IPS DF 4.7 (cell line): Measurements from ENCODE around the gene F7.
A peak's percentile ranks its signal among the peaks of the same experiment; 100 is the strongest.

Experiments used
- DNase-seq: peaks from one replicate; pipeline ENCODE4 v3.0.0-alpha.2; 2013; ENCODE audit warnings: low spot score; ENCODE audit errors: extremely low read depth

F7 gene

GRCh38 chr13:113117911-113118260, 12.3 kb downstream of the F7 start:
- no peak for DNase-seq

GRCh38 chr13:113118261-113119021, 12.8 kb downstream of the F7 start:
- DNase-seq, result no peak

DNA sequence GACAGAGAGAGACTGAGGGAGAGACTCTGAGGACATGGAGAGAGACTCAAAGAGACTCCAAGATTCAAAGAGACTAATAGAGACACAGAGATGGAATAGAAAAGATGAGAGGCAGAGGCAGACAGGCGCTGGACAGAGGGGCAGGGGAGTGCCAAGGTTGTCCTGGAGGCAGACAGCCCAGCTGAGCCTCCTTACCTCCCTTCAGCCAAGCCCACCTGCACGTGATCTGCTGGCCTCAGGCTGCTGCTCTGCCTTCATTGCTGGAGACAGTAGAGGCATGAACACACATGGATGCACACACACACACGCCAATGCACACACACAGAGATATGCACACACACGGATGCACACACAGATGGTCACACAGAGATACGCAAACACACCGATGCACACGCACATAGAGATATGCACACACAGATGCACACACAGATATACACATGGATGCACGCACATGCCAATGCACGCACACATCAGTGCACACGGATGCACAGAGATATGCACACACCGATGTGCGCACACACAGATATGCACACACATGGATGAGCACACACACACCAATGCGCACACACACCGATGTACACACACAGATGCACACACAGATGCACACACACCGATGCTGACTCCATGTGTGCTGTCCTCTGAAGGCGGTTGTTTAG, 13.7 kb downstream of the F7 start:
- DNase-seq, result no peak

GRCh38 chr13:113119822-113120189, 14.2 kb downstream of the F7 start:
- no peak for DNase-seq

GRCh38 chr13:113120300-113121182, 14.9 kb downstream of the F7 start:
- DNase-seq, result no peak

GRCh38 chr13:113121183-113121927, 15.8 kb downstream of the F7 start:
- DNase-seq, result no peak

- no peak for DNase-seq
Observed at GRCh38 chr13:113121928-113122471, 16.4 kb downstream of the F7 start.

- peak; percentile 33 for DNase-seq
Observed at GRCh38 chr13:113122550-113123225, 17.1 kb downstream of the F7 start, which contains the start of gene F10. Gene F10 (plus strand): TSS chr13:113122799. CDS start chr13:113122856, 57 bp downstream.

DNA sequence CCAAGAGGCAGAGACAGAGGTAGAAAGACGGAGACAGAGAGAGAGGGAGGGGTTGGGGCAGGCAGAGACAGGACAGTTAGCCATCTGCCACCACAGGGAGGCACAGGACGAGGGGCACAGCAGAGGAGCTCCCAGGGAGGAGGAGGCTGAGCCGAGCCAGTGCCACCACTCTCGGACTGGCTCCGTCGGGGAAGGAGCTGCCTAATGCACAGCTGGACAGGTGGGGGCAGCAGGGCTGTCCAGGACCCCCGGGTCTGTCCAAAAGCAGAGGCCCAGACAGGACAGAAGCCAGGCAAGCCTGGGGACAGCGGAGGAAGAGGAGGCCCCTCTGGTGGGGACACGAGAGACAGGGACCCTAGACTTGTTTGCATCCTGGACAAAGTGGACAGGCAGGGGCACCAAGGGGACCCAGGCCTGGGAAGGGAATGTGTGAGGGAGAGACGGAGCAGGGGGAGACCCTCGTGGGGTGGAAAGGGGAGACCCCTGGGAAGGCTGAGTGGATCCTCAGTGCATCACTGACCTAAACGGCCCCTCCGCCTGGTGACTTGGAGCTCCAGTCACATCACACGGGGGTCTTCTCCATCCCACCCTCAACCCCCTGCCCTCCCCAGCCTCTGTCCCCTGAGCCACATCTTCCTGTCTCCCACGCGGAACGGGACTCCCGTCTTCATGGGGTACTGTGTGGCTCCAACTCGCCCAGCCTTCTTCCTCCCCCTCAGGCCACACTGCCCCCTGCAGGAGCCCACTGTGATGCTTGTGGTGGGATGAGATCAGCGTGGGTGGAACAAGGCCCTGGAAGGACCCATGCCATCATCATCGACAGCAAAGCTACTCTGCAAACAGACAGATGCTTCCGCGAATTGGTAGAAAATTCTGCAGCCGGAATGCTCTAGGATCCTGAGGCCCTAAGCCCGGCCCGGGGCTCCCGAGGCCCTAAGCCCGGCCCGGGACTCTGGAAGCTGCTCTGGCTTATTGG, 17.9 kb downstream of the F7 start:
- no peak for DNase-seq

DNA sequence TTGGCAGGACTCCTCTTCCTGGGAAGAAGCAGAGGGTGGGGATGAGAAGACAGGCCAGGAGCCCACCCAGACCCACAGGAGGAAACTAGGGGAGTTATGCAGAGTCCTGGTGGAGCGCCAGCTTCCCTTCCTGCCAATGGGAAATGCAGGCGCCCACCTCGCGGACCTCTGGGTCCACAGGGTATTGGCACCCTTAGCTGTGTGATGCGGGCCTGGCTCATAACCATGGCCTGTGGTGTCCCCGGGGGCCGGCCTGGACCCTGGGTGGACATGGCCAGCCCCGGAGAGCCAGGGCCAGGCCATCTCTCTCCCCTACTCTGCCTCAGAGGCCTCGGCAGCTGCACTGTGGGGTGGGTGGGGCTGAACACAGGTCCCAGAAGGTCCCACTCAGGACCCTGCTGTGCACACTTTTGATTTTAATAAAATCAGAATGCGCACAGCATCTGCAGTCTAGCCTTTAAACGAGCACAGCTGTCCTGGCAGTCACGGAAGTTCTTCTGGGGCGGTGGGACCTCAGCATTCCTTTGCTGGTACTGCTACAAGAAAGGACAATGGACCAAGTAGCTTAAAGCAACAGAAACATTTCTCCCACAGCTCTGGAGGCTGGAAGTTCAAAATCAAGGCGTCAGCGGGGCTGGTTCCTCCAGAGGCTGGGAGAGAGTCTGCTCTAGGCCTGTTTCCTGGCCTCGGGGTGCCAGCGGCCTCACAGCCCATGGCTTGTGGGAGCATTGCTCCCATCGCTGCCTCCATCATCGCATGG, 18.8 kb downstream of the F7 start:
- no peak for DNase-seq

DNA sequence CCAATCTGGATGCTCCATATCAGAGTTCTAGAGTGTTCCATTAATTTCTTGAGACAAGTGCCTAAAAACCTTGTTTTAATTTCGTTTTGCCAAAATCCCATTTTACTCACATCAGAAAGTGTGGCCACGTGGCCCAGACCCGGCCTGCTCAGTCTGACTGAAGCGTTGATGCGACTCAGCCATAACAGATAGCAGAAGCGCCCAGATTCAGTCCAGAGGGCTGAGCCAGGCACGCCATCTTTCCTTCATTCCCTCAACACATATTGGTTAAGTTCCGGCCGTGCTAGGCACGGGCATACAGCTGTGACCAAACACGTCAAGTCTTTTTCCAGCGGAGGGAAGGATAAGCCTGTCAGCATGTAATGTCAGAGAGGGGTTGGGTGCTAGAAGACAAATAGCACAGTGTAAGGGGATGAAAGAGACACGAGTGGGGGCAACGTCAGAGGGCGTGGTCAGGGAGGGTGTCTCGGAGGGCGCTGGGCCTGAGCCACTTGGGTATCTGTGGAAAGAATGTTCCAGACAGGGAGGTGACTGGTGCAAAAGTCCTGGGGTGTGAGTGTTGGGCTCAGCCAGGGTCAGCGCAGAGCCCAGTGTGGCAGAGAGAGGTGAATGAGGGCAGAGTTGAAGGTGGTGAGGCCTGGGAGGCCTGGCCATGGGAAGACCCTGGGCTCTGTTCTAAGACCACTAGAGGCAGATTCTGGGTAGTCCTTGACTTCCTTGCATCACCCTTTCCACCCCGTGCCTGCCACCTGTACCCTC, 20.1 kb downstream of the F7 start:
- DNase-seq, result no peak

GRCh38 chr13:113126265-113127150, 20.9 kb downstream of the F7 start:
- DNase-seq, result no peak

DNA sequence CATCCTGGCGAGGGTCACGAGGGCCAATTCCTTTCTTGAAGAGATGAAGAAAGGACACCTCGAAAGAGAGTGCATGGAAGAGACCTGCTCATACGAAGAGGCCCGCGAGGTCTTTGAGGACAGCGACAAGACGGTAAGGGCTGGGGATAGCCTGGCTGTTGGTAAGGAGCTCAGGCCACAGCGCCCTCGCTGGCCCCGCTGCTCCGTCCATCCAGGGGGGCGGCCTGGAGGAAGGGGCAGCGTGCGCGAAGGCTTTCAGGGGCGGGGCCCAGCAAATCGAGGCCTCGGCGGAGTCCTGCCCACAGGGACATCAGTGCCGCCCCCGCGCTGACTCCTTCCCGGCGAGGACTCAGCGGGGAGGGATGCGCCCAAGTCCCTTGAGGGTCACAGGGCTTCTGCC, 23.9 kb downstream of the F7 start:
- no peak for DNase-seq

GRCh38 chr13:113129921-113130750, 24.5 kb downstream of the F7 start:
- DNase-seq, result no peak

GRCh38 chr13:113135281-113135760, 29.7 kb downstream of the F7 start:
- DNase-seq, result no peak
